Measurements from ENCODE around the gene ZSWIM6. TPM values are rescaled to one million over a fixed set of nuclear protein-coding genes. Genes with fewer than 3 reads are reported as not detected.

Gene ZSWIM6
- total and polyA plus RNA-seq, 2 of the 4 experiments (the other 2 are of a cell fraction): 10.8 to 14.1 TPM

DNA sequence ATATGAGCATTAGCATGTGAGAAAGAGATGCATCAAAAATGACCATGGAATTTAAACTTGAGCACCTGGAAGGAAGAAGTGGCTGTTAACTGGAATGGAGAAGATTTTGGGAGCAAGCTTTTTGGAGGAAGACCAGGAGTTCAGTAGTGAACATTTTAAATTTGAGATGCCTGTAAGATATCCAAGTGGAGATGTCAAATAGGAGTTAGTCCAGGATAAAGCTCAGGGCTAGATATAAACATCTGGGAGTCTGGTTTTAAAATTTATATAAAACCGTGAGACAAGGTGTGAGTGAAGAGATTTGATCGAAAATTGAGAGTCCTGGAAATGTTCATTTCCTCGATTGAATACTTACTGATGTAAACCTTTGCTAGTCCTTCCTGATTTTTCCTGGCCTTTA, 217.5 kb downstream of the ZSWIM6 start:
- Histone ChIP-seq H3K23ac (ENCODE audit: low read depth, low read length) (no peak overlapping the region), H3K9me1 (ENCODE audit: insufficient read depth, low read length) (no peaks in the 10 kb centered on the region; the same call in 1 of the 2 replicates), H2BK5ac (ENCODE audit: low read depth, low read length, poor library complexity, severe bottlenecking) (no peak overlapping the region), H2BK120ac (ENCODE audit: low read depth, low read length) (no peak overlapping the region), H4K91ac (ENCODE audit: insufficient read depth, low read depth, low read length) (no peak overlapping the region), H3K27ac (ENCODE audit: insufficient read depth, low read length) (no peak overlapping the region), H3K36me3 (ENCODE audit: control insufficient read depth, insufficient read depth, low read length) (peaks cover 7% of the 10 kb centered on the region), H3K4me3 (ENCODE audit: insufficient read depth, low read depth, low read length) (no peak overlapping the region), H4K8ac (ENCODE audit: low read depth in 2 of 2, low read length in 2 of 2) (no peak overlapping the region), H3K9me3 (ENCODE audit: control insufficient read depth, insufficient read depth, low read length) (no peaks in the 10 kb centered on the region), H3K4ac (ENCODE audit: low read depth, low read length) (no peak overlapping the region), H3K79me1 (ENCODE audit: low read depth in 1 of 2, low read length in 2 of 2) (peaks cover 2 to 4% of the 10 kb centered on the region in 2 experiments; a peak in 1 of 4 replicates), H4K5ac (ENCODE audit: low read depth, low read length) (no peak overlapping the region), H2BK15ac (ENCODE audit: low read depth, low read length) (no peak overlapping the region), H3K18ac (ENCODE audit: low read depth, low read length) (no peak overlapping the region), H2BK20ac (ENCODE audit: low read depth, low read length) (no peak overlapping the region), H2AFZ (replicated peaks; ENCODE audit: low read length, poor library complexity) (no peak overlapping the region), H3K9ac (ENCODE audit: low read depth, low read length) (no peak overlapping the region), H4K20me1 (ENCODE audit: insufficient read depth, low read length) (peaks cover 4% of the 10 kb centered on the region; the same call in 1 of the 2 replicates), H3K14ac (replicated peaks; ENCODE audit: low read depth, low read length) (no peak overlapping the region), H2AK9ac (replicated peaks; ENCODE audit: low read depth, low read length, poor library complexity) (no peak overlapping the region), H3K27me3 (ENCODE audit: control insufficient read depth, insufficient read depth, low read length) (no peaks in the 10 kb centered on the region), H3K4me2 (ENCODE audit: low read depth, low read length) (no peak overlapping the region), H2AK5ac (ENCODE audit: low read depth, low read length) (no peak overlapping the region), H3K4me1 (ENCODE audit: control insufficient read depth, insufficient read depth, low read length) (no peaks in the 10 kb centered on the region), H3K56ac (ENCODE audit: extremely low read depth, insufficient read depth, low read length) (no peak overlapping the region)
- dilution Hi-C loops (cut with HindIII; ENCODE audit: low sequenced_read_pairs, unreplicated experiment) (no loop called here), intact Hi-C loops (cut with micrococcal nuclease) (no loop called here), in situ Hi-C loops (cut with MboI; ENCODE audit: low sequenced_read_pairs) (no loop called here)
- ATAC-seq (ENCODE audit: low read depth) (no peak), DNase-seq (no peak)
- 100% methylated on average over 2 of the region's 3 CpGs; no CpG with 5 or more reads in 1 of the 2 experiments for WGBS, 2 experiments (ENCODE audit: extremely low coverage in 2 of 2, insufficient read length in 1 of 2)
- CTCF ChIA-PET: no interaction called here
- POLR2A ChIA-PET (ENCODE audit: unreplicated experiment): no interaction called here
- BruUV-seq (replicated peaks): no TSS peak
- TF ChIP-seq, protein P1, sequence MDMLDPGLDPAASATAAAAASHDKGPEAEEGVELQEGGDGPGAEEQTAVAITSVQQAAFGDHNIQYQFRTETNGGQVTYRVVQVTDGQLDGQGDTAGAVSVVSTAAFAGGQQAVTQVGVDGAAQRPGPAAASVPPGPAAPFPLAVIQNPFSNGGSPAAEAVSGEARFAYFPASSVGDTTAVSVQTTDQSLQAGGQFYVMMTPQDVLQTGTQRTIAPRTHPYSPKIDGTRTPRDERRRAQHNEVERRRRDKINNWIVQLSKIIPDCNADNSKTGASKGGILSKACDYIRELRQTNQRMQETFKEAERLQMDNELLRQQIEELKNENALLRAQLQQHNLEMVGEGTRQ (IDR thresholded peaks at IDR 0.05; ENCODE audit: low read depth, low read length): no peak
- no peak for TF ChIP-seq MXI1 (IDR thresholded peaks at IDR 0.05; ENCODE audit: borderline replicate concordance, low read depth, low read length)
- no peak for TF ChIP-seq CHD1 (IDR thresholded peaks at IDR 0.05; ENCODE audit: low read depth, low read length)
- no peak for TF ChIP-seq MAFK (IDR thresholded peaks at IDR 0.05; ENCODE audit: low read depth, low read length)
- no peak for TF ChIP-seq POLR2A (IDR thresholded peaks at IDR 0.05; ENCODE audit: low read depth, low read length)
- no peak for TF ChIP-seq SMC3 (IDR thresholded peaks at IDR 0.05; ENCODE audit: low read depth, low read length)
- no peak for TF ChIP-seq RCOR1 (IDR thresholded peaks at IDR 0.05; ENCODE audit: insufficient replicate concordance, low read length)
- no peak for TF ChIP-seq FOS (IDR thresholded peaks at IDR 0.05; ENCODE audit: low read depth, low read length)
- no peak for TF ChIP-seq RAD21 (IDR thresholded peaks at IDR 0.05; ENCODE audit: low read length)
- no peak for TF ChIP-seq NFE2L2 (IDR thresholded peaks at IDR 0.05; ENCODE audit: low read depth, low read length)
- TF ChIP-seq, protein P2, sequence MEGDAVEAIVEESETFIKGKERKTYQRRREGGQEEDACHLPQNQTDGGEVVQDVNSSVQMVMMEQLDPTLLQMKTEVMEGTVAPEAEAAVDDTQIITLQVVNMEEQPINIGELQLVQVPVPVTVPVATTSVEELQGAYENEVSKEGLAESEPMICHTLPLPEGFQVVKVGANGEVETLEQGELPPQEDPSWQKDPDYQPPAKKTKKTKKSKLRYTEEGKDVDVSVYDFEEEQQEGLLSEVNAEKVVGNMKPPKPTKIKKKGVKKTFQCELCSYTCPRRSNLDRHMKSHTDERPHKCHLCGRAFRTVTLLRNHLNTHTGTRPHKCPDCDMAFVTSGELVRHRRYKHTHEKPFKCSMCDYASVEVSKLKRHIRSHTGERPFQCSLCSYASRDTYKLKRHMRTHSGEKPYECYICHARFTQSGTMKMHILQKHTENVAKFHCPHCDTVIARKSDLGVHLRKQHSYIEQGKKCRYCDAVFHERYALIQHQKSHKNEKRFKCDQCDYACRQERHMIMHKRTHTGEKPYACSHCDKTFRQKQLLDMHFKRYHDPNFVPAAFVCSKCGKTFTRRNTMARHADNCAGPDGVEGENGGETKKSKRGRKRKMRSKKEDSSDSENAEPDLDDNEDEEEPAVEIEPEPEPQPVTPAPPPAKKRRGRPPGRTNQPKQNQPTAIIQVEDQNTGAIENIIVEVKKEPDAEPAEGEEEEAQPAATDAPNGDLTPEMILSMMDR (conservative IDR thresholded peaks at IDR 0.05; ENCODE audit: low read depth, low read length): no peak
